ENCODE results near the gene HRG.

- TF ChIP-seq RAD21 (IDR thresholded peaks at IDR 0.05; ENCODE audit: low read length): no peak
- no peak for TF ChIP-seq NFE2L2 (IDR thresholded peaks at IDR 0.05; ENCODE audit: low read depth, low read length)
- no peak for TF ChIP-seq USF2 (IDR thresholded peaks at IDR 0.05; ENCODE audit: low read depth, low read length)
- TF ChIP-seq, protein P1, sequence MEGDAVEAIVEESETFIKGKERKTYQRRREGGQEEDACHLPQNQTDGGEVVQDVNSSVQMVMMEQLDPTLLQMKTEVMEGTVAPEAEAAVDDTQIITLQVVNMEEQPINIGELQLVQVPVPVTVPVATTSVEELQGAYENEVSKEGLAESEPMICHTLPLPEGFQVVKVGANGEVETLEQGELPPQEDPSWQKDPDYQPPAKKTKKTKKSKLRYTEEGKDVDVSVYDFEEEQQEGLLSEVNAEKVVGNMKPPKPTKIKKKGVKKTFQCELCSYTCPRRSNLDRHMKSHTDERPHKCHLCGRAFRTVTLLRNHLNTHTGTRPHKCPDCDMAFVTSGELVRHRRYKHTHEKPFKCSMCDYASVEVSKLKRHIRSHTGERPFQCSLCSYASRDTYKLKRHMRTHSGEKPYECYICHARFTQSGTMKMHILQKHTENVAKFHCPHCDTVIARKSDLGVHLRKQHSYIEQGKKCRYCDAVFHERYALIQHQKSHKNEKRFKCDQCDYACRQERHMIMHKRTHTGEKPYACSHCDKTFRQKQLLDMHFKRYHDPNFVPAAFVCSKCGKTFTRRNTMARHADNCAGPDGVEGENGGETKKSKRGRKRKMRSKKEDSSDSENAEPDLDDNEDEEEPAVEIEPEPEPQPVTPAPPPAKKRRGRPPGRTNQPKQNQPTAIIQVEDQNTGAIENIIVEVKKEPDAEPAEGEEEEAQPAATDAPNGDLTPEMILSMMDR (conservative IDR thresholded peaks at IDR 0.05; ENCODE audit: low read depth, low read length): no peak
- no peak for TF ChIP-seq POLR2A (IDR thresholded peaks at IDR 0.05; ENCODE audit: low read depth, low read length)
- no peak for TF ChIP-seq SMC3 (IDR thresholded peaks at IDR 0.05; ENCODE audit: low read depth, low read length)
These were observed 21.4 kb downstream of the HRG start for GRCh38 chr3:186687120-186687651.
